Measurements from ENCODE around the gene OXGR1.
A peak's percentile ranks its signal among the peaks of the same experiment; 100 is the strongest.

Gene OXGR1

DNA sequence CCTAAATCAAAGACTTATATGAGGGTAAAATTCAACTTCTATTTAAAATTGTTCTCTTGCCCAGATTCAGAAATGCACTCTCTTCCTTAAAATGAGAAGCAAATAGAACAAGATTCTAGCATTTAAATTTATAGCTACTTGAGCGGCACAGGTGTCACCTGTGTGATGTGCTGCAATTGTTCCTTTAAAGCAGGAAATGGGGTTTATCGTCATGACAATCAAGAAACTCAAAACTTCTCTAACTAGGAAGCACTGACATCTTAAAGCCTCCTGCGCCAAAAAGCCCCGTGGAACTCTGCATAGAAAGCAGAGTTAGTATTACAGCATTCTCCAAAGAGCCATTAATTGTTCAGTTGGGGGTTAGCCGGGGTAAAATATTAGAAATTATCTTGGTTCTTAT, 2.6 kb upstream of the OXGR1 start:
- TF ChIP-seq, protein P1, sequence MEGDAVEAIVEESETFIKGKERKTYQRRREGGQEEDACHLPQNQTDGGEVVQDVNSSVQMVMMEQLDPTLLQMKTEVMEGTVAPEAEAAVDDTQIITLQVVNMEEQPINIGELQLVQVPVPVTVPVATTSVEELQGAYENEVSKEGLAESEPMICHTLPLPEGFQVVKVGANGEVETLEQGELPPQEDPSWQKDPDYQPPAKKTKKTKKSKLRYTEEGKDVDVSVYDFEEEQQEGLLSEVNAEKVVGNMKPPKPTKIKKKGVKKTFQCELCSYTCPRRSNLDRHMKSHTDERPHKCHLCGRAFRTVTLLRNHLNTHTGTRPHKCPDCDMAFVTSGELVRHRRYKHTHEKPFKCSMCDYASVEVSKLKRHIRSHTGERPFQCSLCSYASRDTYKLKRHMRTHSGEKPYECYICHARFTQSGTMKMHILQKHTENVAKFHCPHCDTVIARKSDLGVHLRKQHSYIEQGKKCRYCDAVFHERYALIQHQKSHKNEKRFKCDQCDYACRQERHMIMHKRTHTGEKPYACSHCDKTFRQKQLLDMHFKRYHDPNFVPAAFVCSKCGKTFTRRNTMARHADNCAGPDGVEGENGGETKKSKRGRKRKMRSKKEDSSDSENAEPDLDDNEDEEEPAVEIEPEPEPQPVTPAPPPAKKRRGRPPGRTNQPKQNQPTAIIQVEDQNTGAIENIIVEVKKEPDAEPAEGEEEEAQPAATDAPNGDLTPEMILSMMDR (IDR thresholded peaks at IDR 0.05; ENCODE audit: poor library complexity, severe bottlenecking), result no peak
- Histone ChIP-seq H3K9me3 (ENCODE audit: severe bottlenecking) (no peaks in the 10 kb centered on the region), H3K4me3 (ENCODE audit: severe bottlenecking) (no peak overlapping the region), H3K27me3 (ENCODE audit: insufficient read depth, poor library complexity, severe bottlenecking) (peaks cover 47% of the 10 kb centered on the region), H3K27ac (ENCODE audit: poor library complexity, severe bottlenecking) (no peak overlapping the region), H3K4me1 (ENCODE audit: insufficient read depth, poor library complexity, severe bottlenecking) (no peaks in the 10 kb centered on the region), H3K36me3 (ENCODE audit: low read depth) (no peaks in the 10 kb centered on the region)
- DNase-seq (ENCODE audit: low spot score) (no peak), ATAC-seq (ENCODE audit: low read depth) (no peak)

GRCh38 chr13:96996107-96996506, 1.8 kb upstream of the OXGR1 start:
- no peaks in the 10 kb centered on the region for H3K4me1 ChIP-seq (ENCODE audit: insufficient read depth, poor library complexity, severe bottlenecking)
- H3K27ac ChIP-seq (ENCODE audit: poor library complexity, severe bottlenecking), result no peak overlapping the region
- no peaks in the 10 kb centered on the region for H3K9me3 ChIP-seq (ENCODE audit: severe bottlenecking)
- H3K27me3 ChIP-seq (ENCODE audit: insufficient read depth, poor library complexity, severe bottlenecking), result peaks cover 52% of the 10 kb centered on the region
- H3K36me3 ChIP-seq (ENCODE audit: low read depth), result no peaks in the 10 kb centered on the region
- H3K4me3 ChIP-seq (ENCODE audit: severe bottlenecking), result no peak overlapping the region
- DNase-seq (ENCODE audit: low spot score) (no peak), ATAC-seq (ENCODE audit: low read depth) (no peak)
- TF ChIP-seq, protein P1 (IDR thresholded peaks at IDR 0.05; ENCODE audit: poor library complexity, severe bottlenecking), result no peak

DNA sequence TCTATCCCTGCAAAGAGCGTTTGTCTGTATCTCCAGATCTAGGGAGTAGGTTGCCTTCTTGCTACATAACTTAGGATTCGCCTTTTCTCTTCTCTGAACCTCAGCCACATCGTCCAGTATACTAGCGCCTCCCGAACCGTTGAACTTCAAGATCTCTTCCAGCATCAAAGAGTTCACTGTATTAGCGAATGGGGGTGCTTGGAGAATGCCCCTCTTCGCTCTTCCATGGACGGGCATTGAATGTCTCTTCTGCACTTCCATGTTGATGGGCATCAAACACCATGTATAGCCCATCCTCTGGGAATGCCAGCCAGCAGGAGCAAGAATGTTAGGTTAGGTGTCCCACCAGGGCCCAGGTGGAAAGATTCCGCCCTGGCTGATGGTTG, 575 bp upstream of the OXGR1 start:
- Histone ChIP-seq H3K27me3 (ENCODE audit: insufficient read depth, poor library complexity, severe bottlenecking) (peaks cover 49% of the 10 kb centered on the region), H3K27ac (ENCODE audit: poor library complexity, severe bottlenecking) (no peak overlapping the region), H3K4me1 (ENCODE audit: insufficient read depth, poor library complexity, severe bottlenecking) (no peaks in the 10 kb centered on the region), H3K9me3 (ENCODE audit: severe bottlenecking) (no peaks in the 10 kb centered on the region), H3K4me3 (ENCODE audit: severe bottlenecking) (no peak overlapping the region), H3K36me3 (ENCODE audit: low read depth) (no peaks in the 10 kb centered on the region)
- no peak for DNase-seq (ENCODE audit: low spot score)
- no peak for ATAC-seq (ENCODE audit: low read depth)
- TF ChIP-seq, protein P1 (IDR thresholded peaks at IDR 0.05; ENCODE audit: poor library complexity, severe bottlenecking), result no peak

GRCh38 chr13:96993634-96994016, 651 bp downstream of the OXGR1 start:
- Histone ChIP-seq H3K27ac (ENCODE audit: poor library complexity, severe bottlenecking) (no peak overlapping the region), H3K27me3 (ENCODE audit: insufficient read depth, poor library complexity, severe bottlenecking) (peaks cover 48% of the 10 kb centered on the region), H3K4me1 (ENCODE audit: insufficient read depth, poor library complexity, severe bottlenecking) (no peaks in the 10 kb centered on the region), H3K36me3 (ENCODE audit: low read depth) (no peaks in the 10 kb centered on the region), H3K9me3 (ENCODE audit: severe bottlenecking) (no peaks in the 10 kb centered on the region), H3K4me3 (ENCODE audit: severe bottlenecking) (peak overlapping the region; percentile 18)
- DNase-seq (ENCODE audit: low spot score), result no peak
- ATAC-seq (ENCODE audit: low read depth), result peak; percentile 14; the same call in 1 of the 3 replicates
- TF ChIP-seq, protein P1 (IDR thresholded peaks at IDR 0.05; ENCODE audit: poor library complexity, severe bottlenecking), result no peak

DNA sequence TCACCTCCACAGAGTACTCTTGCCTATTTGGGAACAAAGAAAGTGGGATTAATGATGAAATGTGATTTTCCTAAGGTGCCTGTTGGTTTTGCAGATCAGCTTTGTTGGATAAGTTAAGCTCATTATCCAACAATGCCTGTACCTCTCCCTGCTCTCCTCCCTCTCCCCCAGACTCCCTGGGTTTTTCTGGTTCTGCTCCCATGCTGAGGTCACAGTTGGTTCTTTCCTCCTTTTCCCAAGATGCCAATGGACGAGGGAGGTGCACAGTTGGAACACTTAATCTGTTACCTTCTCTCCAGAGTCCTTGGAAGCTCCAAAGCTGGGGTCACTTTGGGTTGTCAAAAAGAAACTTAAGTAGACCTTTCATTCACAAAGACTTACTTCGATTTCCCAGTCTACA, 1.6 kb downstream of the OXGR1 start:
- ATAC-seq (ENCODE audit: low read depth) (no peak), DNase-seq (ENCODE audit: low spot score) (no peak)
- Histone ChIP-seq H3K4me3 (ENCODE audit: severe bottlenecking) (no peak overlapping the region), H3K27ac (ENCODE audit: poor library complexity, severe bottlenecking) (no peak overlapping the region), H3K9me3 (ENCODE audit: severe bottlenecking) (no peaks in the 10 kb centered on the region), H3K27me3 (ENCODE audit: insufficient read depth, poor library complexity, severe bottlenecking) (peaks cover 48% of the 10 kb centered on the region), H3K4me1 (ENCODE audit: insufficient read depth, poor library complexity, severe bottlenecking) (no peaks in the 10 kb centered on the region), H3K36me3 (ENCODE audit: low read depth) (no peaks in the 10 kb centered on the region)
- TF ChIP-seq, protein P1 (IDR thresholded peaks at IDR 0.05; ENCODE audit: poor library complexity, severe bottlenecking), result no peak

All from RWPE2 (cell line).